ENCODE results near the gene PPARD.

Gene PPARD

DNA sequence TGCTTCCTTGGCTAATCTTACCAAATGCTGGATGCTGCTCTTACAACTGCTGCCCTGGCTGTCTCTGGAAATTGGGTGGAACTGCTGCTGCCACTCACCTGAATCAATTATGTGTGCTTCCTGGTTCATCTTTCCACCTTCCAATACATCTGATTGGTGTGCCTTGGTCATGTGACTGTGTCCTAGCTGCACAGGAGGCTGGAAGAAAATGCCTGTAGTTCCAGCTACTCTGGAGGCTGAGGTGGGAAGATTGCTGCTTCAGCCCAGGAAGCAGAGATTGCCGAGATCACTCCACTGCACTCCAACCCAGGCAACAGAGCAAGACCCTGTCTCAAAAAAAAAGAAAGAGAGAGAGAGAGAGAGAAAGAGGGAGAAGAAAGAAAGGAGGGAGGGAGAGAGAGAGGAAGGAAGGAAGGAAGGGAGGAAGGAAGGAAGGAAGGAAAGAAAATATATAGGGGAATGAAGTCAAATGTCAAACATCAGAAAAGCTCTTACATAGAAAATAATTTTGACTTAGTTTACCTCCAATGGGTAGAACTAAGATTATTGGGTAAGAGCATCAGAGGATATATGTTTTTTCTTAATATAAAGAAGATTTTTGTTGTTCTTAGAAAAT, 14.1 kb upstream of the PPARD start:
- TF ChIP-seq SIN3A (IDR thresholded peaks at IDR 0.05; ENCODE audit: borderline replicate concordance, insufficient read depth, low read length), result no peak
- TF ChIP-seq, protein P1, sequence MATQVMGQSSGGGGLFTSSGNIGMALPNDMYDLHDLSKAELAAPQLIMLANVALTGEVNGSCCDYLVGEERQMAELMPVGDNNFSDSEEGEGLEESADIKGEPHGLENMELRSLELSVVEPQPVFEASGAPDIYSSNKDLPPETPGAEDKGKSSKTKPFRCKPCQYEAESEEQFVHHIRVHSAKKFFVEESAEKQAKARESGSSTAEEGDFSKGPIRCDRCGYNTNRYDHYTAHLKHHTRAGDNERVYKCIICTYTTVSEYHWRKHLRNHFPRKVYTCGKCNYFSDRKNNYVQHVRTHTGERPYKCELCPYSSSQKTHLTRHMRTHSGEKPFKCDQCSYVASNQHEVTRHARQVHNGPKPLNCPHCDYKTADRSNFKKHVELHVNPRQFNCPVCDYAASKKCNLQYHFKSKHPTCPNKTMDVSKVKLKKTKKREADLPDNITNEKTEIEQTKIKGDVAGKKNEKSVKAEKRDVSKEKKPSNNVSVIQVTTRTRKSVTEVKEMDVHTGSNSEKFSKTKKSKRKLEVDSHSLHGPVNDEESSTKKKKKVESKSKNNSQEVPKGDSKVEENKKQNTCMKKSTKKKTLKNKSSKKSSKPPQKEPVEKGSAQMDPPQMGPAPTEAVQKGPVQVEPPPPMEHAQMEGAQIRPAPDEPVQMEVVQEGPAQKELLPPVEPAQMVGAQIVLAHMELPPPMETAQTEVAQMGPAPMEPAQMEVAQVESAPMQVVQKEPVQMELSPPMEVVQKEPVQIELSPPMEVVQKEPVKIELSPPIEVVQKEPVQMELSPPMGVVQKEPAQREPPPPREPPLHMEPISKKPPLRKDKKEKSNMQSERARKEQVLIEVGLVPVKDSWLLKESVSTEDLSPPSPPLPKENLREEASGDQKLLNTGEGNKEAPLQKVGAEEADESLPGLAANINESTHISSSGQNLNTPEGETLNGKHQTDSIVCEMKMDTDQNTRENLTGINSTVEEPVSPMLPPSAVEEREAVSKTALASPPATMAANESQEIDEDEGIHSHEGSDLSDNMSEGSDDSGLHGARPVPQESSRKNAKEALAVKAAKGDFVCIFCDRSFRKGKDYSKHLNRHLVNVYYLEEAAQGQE (IDR thresholded peaks at IDR 0.05; ENCODE audit: insufficient read depth in 1 of 2, low read depth in 2 of 2, low read length in 2 of 2), result no peak
- TF ChIP-seq POLR2AphosphoS5 (IDR thresholded peaks at IDR 0.05; ENCODE audit: low read depth, low read length), result no peak
- TF ChIP-seq TAF1 (IDR thresholded peaks at IDR 0.05; ENCODE audit: borderline replicate concordance, insufficient read depth, low read length), result no peak
- TF ChIP-seq FOXP2 (optimal IDR thresholded peaks at IDR 0.05; ENCODE audit: borderline replicate concordance, extremely low read depth, extremely low read length, insufficient read depth), result no peak

DNA sequence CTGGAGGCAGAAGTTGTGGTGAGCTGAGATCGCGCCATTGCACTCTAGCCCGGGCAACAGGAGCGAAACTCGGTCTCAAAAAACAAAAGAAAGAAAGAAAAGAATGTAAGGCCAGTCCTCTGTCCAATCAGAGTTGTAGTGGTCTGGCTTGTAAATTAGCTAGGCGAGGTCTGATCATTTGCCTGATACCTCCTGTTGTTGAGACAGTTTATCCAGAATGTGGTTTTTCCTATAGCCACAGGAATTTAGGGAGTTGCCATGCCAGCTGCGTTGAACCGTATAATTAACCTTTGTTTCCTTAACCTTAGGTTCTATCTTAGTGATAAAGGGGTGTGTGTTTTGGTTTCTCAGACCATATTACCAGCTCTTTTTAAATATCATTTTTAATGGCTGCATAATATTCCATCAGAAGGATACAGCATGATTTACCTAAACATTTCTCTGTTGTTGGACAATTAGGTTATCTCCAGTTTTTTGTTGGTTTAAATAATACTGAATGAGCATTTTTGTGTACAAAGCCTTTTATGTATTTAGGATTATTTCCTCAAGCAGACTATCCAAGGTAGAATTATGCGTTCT, 11.7 kb upstream of the PPARD start:
- TF ChIP-seq SIN3A (IDR thresholded peaks at IDR 0.05; ENCODE audit: borderline replicate concordance, insufficient read depth, low read length) (no peak), FOXP2 (optimal IDR thresholded peaks at IDR 0.05; ENCODE audit: borderline replicate concordance, extremely low read depth, extremely low read length, insufficient read depth) (no peak), POLR2AphosphoS5 (IDR thresholded peaks at IDR 0.05; ENCODE audit: low read depth, low read length) (no peak), TAF1 (IDR thresholded peaks at IDR 0.05; ENCODE audit: borderline replicate concordance, insufficient read depth, low read length) (no peak)
- TF ChIP-seq, protein P1 (IDR thresholded peaks at IDR 0.05; ENCODE audit: insufficient read depth in 1 of 2, low read depth in 2 of 2, low read length in 2 of 2), result no peak

DNA sequence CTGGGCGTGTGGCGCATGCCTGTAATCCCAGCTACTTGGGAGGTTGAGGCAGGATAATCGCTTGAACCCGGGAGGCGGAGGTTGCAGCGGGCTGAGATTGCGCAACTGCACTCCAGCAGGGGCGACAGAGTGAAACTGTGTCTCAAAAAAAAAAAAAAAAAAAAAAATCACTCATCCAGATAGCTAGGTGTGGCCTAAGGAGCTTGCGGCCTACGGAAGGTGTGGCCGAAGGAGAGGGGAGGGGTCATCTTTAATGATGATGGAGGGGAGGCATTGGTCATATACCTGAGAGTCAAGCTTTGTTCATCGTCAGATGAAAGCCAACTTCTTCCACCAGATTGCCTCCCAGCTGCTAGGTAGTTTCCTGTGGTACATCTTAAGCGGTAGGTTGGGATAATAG, 801 bp upstream of the PPARD start:
- TF ChIP-seq FOXP2 (optimal IDR thresholded peaks at IDR 0.05; ENCODE audit: borderline replicate concordance, extremely low read depth, extremely low read length, insufficient read depth), result no peak
- TF ChIP-seq POLR2AphosphoS5 (IDR thresholded peaks at IDR 0.05; ENCODE audit: low read depth, low read length), result no peak
- no peak for TF ChIP-seq TAF1 (IDR thresholded peaks at IDR 0.05; ENCODE audit: borderline replicate concordance, insufficient read depth, low read length)
- TF ChIP-seq, protein P1 (IDR thresholded peaks at IDR 0.05; ENCODE audit: insufficient read depth in 1 of 2, low read depth in 2 of 2, low read length in 2 of 2), result no peak
- no peak for TF ChIP-seq SIN3A (IDR thresholded peaks at IDR 0.05; ENCODE audit: borderline replicate concordance, insufficient read depth, low read length)

DNA sequence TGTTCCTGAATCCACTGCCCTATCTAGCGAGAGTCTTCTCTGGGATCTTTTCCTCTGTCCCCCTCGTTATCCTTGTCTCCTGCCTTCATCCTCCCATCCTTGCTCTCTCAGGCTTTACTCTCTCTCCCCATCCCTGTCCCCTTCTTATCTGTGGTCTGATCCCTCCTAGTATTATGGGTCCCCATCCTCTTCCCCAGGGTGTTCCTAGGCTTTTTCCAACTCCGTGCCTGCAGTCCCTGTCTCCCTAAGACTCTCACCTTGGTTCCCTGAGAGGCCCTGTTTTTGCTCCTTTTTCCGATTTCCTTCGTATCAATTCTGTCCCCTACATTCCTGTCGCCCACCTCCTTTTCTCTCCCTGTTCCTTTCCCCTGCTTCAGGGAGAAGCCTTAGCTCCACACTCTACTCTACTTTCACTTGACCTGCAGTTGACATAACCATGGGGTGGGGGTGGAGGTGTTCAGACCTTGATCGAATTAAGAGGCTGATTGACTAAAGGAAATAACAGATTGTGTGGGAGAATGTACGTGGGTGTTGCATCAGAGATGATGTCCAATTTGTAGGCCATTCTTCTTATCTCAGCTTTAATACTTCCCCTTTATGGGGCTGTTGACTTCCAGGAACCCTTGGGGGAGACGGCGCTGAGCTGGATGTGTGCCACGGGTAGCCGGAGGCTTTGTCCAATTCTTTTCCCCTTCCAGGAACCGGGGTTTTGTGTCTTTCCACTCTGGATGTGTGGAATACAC, 905 bp downstream of the PPARD start:
- TF ChIP-seq FOXP2 (optimal IDR thresholded peaks at IDR 0.05; ENCODE audit: borderline replicate concordance, extremely low read depth, extremely low read length, insufficient read depth), result no peak
- TF ChIP-seq SIN3A (IDR thresholded peaks at IDR 0.05; ENCODE audit: borderline replicate concordance, insufficient read depth, low read length), result no peak
- TF ChIP-seq TAF1 (IDR thresholded peaks at IDR 0.05; ENCODE audit: borderline replicate concordance, insufficient read depth, low read length), result 0 out of 2 replicates have a peak, but pooled peaks have one; percentile 29
- TF ChIP-seq, protein P1 (IDR thresholded peaks at IDR 0.05; ENCODE audit: insufficient read depth in 1 of 2, low read depth in 2 of 2, low read length in 2 of 2), result 0 out of 4 replicates have a peak, but pooled peaks of 1 of the 2 experiments have one; percentile 29
- TF ChIP-seq POLR2AphosphoS5 (IDR thresholded peaks at IDR 0.05; ENCODE audit: low read depth, low read length), result 0 out of 2 replicates have a peak, but pooled peaks have one; percentile 32

All from PFSK-1 (cell line).